ENCODE data around the gene TWNK. TPM values are rescaled to one million over a fixed set of nuclear protein-coding genes. Genes with fewer than 3 reads are reported as not detected.
A peak's percentile ranks its signal among the peaks of the same experiment; 100 is the strongest.

The TWNK gene
- total RNA-seq, 3 donors from 2014 or later (not counting 1 experiment from before 2014, with no cell fraction given), result 2.2 to 3.6 (median 3.3) TPM

- intact Hi-C loops (cut with micrococcal nuclease), result loop anchor here (2.0 kb wide), 2 partner anchors 19 to 101 kb away; partner anchors contain the start of gene KAZALD1
- peaks cover 21% of the 10 kb centered on the region for H3K36me3 ChIP-seq (ENCODE audit: control insufficient read depth, insufficient read depth, low read length)
- H3K9me3 ChIP-seq (ENCODE audit: control insufficient read depth, insufficient read depth, low read length), result no peaks in the 10 kb centered on the region
- Mint-ChIP-seq H3K4me1 (peaks cover 25 to 29% of the 10 kb centered on the region in 2 donors), H3K4me3 (peak overlapping the region; percentile 95), H3K27ac (peak overlapping the region; percentile 89 to 97), H3K36me3 (peaks cover 14% of the 10 kb centered on the region), H3K9me3 (no peaks in the 10 kb centered on the region), H3K27me3 (ENCODE audit: low read depth in 2 of 2) (peaks cover 10 to 13% of the 10 kb centered on the region in 2 donors)
- WGBS (ENCODE audit: insufficient coverage), result 91% methylated on average over 3 of the region's 4 CpGs
- DNase-seq, result no peak
- H3K4me1 ChIP-seq (ENCODE audit: control insufficient read depth, insufficient read depth, low read length), result peaks cover 18% of the 10 kb centered on the region
- H3K27ac ChIP-seq (ENCODE audit: low read length), result peak overlapping the region; percentile 64
- H3K27me3 ChIP-seq (ENCODE audit: control insufficient read depth, insufficient read depth, low read length), result peaks cover 6% of the 10 kb centered on the region
- no peak for TF ChIP-seq CTCF (IDR thresholded peaks at IDR 0.05)
- ATAC-seq, result no peak
- H3K4me3 ChIP-seq (ENCODE audit: low read length), result no peak overlapping the region
Observed at GRCh38 chr10:101042118-101042517, 54.8 kb downstream of the TWNK start.

GRCh38 chr10:101042667-101043362 is 55.5 kb downstream of the TWNK start:
- H3K9me3 ChIP-seq (ENCODE audit: control insufficient read depth, insufficient read depth, low read length), result no peaks in the 10 kb centered on the region
- TF ChIP-seq CTCF (IDR thresholded peaks at IDR 0.05), result no peak
- Mint-ChIP-seq H3K4me1 (peaks cover 25 to 29% of the 10 kb centered on the region in 2 donors), H3K27ac (peak overlapping the region; percentile 89 to 97), H3K27me3 (ENCODE audit: low read depth in 2 of 2) (peaks cover 15 to 17% of the 10 kb centered on the region in 2 donors), H3K9me3 (no peaks in the 10 kb centered on the region), H3K4me3 (peak overlapping the region; percentile 95), H3K36me3 (peaks cover 9% of the 10 kb centered on the region)
- peaks cover 18% of the 10 kb centered on the region for H3K4me1 ChIP-seq (ENCODE audit: control insufficient read depth, insufficient read depth, low read length)
- peak; percentile 84 for ATAC-seq
- peak overlapping the region; percentile 64 for H3K27ac ChIP-seq (ENCODE audit: low read length)
- H3K36me3 ChIP-seq (ENCODE audit: control insufficient read depth, insufficient read depth, low read length), result peaks cover 14% of the 10 kb centered on the region
- 5% methylated on average over 40 of the region's 40 CpGs for WGBS (ENCODE audit: insufficient coverage)
- intact Hi-C loops (cut with micrococcal nuclease), result loop anchor here (2.0 kb wide), 2 partner anchors 18 to 100 kb away; partner anchors contain the start of gene KAZALD1
- peak; percentile 76 to 88 for DNase-seq
- H3K4me3 ChIP-seq (ENCODE audit: low read length), result peak overlapping the region; percentile 73
- peaks cover 12% of the 10 kb centered on the region for H3K27me3 ChIP-seq (ENCODE audit: control insufficient read depth, insufficient read depth, low read length)

GRCh38 chr10:101043363-101043707 is 56.0 kb downstream of the TWNK start:
- no peaks in the 10 kb centered on the region for H3K9me3 Mint-ChIP-seq
- H3K4me3 Mint-ChIP-seq, result peak overlapping the region; percentile 95
- intact Hi-C loops (cut with micrococcal nuclease), result loop anchor here (2.0 kb wide), 2 partner anchors 17 to 99 kb away; partner anchors contain the start of gene KAZALD1

More at GRCh38 chr10:101043363-101043707, 56.0 kb downstream of the TWNK start:
- H3K36me3 ChIP-seq (ENCODE audit: control insufficient read depth, insufficient read depth, low read length), result peaks cover 10% of the 10 kb centered on the region
- Mint-ChIP-seq H3K36me3 (peaks cover 4% of the 10 kb centered on the region), H3K4me1 (peaks cover 25 to 30% of the 10 kb centered on the region in 2 donors), H3K27ac (peak overlapping the region; percentile 89 to 97), H3K27me3 (ENCODE audit: low read depth in 2 of 2) (peaks cover 19 to 22% of the 10 kb centered on the region in 2 donors)
- peak overlapping the region; percentile 73 for H3K4me3 ChIP-seq (ENCODE audit: low read length)
- no peak for TF ChIP-seq CTCF (IDR thresholded peaks at IDR 0.05)
- no peaks in the 10 kb centered on the region for H3K9me3 ChIP-seq (ENCODE audit: control insufficient read depth, insufficient read depth, low read length)
- H3K27me3 ChIP-seq (ENCODE audit: control insufficient read depth, insufficient read depth, low read length), result peaks cover 16% of the 10 kb centered on the region
- ATAC-seq, result no peak
- H3K4me1 ChIP-seq (ENCODE audit: control insufficient read depth, insufficient read depth, low read length), result peaks cover 18% of the 10 kb centered on the region
- no peak for DNase-seq
- H3K27ac ChIP-seq (ENCODE audit: low read length), result peak overlapping the region; percentile 64
- 9% methylated on average over 2 of the region's 2 CpGs for WGBS (ENCODE audit: insufficient coverage)

Other genes with a start within 250 kb of the TWNK start
- gene PAX2, start 242.0 kb upstream of the TWNK start, total RNA-seq, result not detected
- gene SLF2, start 74.6 kb upstream of the TWNK start, total RNA-seq, result 10 to 100 TPM; 24.2 to 35.4 (median 30.9) TPM
- 1 to 10 TPM in 1 of 3 donors, under 1 TPM in 1, not detected in 1; 0.53 to 1.7 TPM for gene SEMA4G, start 18.0 kb upstream of the TWNK start, total RNA-seq
- gene MRPL43, start within 50 bp of the TWNK start, total RNA-seq, result 10 to 100 TPM; 27.2 to 42.0 (median 33.1) TPM
- 10 to 100 TPM in 2 of 3 donors, 1 to 10 TPM in 1; 8.0 to 16.1 (median 11.7) TPM for gene LZTS2, start 12.3 kb downstream of the TWNK start, total RNA-seq
- 1 to 10 TPM in 1 of 3 donors, under 1 TPM in 2; 0.35 to 1.2 (median 0.52) TPM for gene PDZD7, start 43.6 kb downstream of the TWNK start, total RNA-seq
- 10 to 100 TPM; 59.7 to 74.5 (median 68.9) TPM for gene SFXN3, start 43.7 kb downstream of the TWNK start, total RNA-seq
- under 1 TPM in 1 of 3 donors, not detected in 2; 0.49 TPM for gene KAZALD1, start 74.4 kb downstream of the TWNK start, total RNA-seq
- not detected for gene TLX1, start 143.8 kb downstream of the TWNK start, total RNA-seq
- not detected for gene LBX1, start 241.9 kb downstream of the TWNK start, total RNA-seq